NCI-H2227 treated with DMSO at 0.1 percent for 48 hours (cell line): ENCODE results near the gene TRIM65.

ENCODE experiments used
- DNase-seq: peaks from one replicate; lab custom pipeline; 2025; lab: John Stamatoyannopoulos, UW

The TRIM65 gene, protein sequence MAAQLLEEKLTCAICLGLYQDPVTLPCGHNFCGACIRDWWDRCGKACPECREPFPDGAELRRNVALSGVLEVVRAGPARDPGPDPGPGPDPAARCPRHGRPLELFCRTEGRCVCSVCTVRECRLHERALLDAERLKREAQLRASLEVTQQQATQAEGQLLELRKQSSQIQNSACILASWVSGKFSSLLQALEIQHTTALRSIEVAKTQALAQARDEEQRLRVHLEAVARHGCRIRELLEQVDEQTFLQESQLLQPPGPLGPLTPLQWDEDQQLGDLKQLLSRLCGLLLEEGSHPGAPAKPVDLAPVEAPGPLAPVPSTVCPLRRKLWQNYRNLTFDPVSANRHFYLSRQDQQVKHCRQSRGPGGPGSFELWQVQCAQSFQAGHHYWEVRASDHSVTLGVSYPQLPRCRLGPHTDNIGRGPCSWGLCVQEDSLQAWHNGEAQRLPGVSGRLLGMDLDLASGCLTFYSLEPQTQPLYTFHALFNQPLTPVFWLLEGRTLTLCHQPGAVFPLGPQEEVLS

DNA sequence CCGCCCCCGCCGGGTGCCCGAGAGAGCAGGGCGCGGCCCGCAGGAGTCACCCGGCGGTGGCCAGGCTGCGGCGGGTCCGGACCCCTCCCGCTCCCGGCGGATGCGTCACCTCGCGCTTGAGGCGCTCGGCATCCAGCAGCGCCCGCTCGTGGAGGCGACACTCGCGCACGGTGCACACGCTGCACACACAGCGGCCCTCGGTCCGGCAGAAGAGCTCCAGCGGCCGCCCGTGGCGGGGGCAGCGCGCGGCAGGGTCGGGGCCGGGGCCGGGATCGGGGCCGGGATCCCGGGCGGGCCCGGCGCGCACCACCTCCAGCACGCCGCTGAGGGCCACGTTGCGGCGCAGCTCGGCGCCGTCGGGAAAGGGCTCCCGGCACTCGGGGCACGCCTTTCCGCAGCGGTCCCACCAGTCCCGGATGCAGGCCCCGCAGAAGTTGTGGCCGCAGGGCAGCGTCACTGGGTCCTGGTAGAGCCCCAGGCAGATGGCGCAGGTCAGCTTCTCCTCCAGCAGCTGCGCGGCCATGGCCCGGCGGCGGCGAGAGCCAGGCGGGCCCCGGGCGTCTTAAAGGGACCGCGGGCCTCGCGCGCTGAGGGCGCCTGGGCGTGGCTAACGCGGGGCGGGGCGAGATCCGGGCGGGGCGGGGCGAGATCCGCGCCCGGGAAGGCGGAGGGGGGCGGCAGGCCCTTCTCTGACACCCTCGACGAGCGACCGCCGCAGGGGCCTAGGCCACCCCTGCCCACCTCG lies at the start of gene TRIM65:
TSS of gene TRIM65 (minus strand) at position 537 of the 745 bp plus-strand sequence. CDS start at position 523, 14 bp downstream.
- no peak for DNase-seq

DNA sequence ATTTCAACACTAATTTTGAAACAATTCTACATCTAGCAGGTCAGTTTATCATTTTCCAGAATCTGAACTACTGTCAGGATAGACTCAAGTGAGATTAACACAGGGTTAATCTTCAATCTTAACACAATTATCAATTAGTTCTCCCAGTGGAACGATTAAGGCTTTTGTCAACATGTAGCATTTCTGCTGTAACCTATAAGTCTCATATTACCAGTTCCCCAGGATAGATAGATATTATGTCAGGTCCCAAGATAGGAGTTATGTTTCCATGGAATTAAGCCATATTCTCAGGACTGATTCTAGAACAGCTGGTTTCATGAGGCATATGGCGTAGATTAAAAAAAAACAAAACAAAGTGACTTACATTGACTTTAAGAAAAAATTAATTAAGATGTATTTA lies 48.5 kb upstream of the TRIM65 start:
- DNase-seq: no peak

DNA sequence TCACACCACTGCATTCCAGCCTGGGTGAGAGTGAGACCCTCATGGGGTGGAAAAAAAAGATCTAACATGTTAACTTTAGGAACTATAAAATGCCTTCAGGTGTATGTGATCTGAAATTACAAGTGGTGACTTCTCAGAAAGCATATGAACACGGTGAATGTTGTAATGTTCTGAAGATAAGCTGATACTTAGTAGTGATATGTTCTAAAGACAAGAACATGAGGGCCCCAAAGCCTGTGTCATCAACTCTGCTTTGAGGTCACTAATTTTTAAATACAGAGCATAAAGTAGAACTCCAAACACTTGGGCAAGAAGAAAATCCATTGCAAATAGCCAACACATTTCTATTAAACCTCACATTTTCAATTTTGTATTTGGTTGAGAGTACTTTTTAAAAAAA lies 46.7 kb upstream of the TRIM65 start:
- no peak for DNase-seq

DNA sequence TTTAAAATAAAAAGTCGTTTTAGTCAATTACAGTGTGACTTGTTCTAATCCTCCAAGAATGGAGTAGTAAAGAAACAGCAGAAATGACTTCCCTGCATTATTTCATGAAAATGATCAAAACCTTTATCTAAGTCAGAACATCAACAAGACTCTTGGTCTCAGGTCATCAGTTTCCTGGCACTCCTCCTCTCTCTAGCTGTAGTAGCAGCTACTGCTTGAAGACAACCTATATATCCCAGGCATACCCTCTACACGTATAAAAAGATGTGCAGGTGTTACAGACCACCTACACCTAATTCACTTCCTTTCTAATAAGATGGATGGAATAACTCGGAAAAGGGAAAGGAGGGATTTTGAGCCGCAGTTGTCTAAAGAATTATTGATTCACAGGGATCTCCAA lies 45.7 kb upstream of the TRIM65 start:
- no peak for DNase-seq

DNA sequence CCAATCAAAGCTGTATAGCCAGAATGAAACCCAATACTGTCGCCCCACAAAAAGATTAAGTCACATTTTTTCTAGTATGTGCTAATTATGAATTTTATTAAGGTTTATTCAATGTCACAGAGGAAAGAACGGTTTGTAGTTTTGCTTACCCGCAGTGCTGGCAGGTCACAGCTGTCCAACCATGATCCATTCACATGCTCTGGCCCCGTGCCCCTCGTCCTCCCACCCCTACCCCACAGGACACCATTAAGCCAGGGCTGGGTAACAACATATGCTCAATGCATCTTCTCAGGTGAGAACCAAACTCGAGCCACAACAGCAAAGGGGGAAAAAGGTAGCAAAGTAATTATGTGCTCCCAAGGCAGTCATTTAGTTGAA lies 44.7 kb upstream of the TRIM65 start:
- no peak for DNase-seq

DNA sequence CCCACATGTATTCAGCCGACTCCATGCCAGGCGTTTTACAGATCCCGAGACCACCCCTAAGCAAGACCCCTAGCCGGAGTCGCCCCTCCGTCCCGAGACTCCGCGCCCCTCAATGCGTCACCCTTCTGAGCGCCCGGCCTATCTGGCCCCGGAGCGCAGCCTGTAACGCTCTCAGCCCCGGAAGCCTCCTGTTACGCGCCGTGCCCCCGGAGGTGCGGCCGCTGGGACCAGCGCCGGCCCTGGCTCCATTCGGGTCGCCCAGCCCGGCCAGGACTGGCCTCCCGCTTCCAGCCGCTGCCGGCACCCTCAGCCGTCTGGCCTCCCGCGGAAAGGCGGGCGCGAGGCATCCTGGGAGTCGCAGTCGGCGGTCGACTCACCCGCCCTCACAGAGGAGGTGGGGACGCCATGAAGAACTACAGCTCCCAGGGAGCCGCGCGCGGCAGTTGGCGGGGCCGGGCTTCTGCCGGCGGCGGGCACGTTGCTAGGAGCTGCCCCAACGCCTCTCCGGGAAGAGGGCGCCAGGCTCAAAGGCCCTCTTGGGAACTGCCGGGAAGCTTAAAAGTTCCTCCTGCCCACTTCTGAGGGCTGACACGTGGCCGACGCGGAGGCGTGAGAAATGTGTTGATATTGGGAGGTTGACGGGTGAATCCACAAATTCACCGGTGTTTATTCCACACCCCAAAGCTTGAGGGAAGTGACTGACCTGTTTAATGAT lies 44.1 kb upstream of the TRIM65 start, which contains the start of gene FBF1:
TSS of gene FBF1 (minus strand) at position 316 of the 715 bp plus-strand sequence. CDS start 2,893 bp downstream, outside the sequence.
- DNase-seq: peak; percentile 89

DNA sequence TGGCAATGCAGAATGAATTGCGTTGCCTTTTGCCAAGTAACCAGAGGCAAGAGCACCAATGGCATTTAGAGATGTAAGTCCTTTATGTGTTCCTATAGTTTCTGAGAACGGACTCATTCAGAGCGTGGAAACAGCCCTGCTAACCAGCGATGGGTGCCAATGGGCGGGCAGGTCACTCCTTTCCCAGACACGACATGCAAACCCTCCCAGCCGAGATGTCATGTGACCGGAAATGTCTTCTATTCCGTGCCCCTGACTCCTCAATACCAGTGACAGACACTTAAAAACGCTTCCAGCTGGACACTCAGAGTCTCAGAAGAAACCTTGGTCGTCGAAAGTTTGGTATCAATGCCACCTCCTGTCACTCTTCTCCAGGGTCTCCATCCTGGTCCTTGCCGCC lies 40.9 kb upstream of the TRIM65 start:
- DNase-seq: no peak

DNA sequence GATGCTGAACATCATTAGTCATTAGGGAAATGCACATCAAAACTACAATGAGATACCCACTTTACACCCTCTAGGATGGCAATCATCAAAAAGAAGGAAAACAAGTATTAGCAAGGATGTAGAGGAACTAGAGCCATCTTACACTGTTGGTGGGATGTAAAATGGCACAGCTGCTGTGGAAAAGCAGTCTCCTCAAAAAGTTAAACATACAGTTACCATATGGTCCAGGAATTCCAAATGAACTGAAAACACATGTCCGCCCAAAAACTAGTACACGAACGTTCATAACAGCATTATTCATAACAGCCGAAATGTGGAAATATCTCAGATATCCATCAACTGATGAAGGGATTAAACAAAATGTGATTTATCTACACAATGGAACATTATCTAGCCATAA lies 37.1 kb upstream of the TRIM65 start:
- no peak for DNase-seq

DNA sequence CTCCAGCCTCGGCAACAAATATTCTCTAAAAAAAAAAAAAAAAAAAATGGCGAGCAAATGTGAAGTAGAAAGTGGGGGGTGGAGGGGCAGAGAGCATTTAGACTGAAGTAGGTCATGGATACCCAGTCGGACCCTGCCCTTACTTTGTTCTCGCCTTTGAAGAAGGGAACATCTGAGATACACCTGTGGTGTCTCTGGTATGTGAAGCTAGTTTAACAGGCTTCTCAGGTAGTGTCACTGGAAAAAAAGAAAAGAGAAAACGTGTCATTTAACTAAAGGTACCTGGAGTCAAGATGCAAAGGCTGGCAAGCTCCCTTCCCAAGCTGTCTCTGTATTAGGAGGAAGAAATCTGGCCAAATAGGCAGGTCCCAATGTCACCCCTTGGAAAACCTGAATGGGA lies 36.1 kb upstream of the TRIM65 start:
- DNase-seq: no peak

DNA sequence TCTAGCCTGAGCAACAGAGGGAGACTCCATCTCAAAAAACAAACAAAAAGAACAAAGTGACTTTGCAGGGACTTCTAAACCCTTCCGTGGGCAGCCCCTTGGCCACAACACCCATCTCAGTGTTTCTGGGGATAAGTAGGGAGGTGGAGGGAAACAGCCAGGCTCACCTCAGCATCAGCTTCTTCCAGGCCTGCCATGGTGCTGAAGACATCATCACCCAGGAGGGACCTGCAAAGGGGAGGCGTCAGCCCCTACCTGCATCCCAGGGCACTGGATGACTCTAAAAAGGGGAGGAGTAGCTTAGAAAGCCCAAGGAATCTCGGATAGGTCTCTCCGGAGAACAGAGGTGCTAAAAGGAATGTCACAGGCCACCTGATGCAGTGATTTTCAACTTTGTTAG lies 34.3 kb upstream of the TRIM65 start:
- no peak for DNase-seq

DNA sequence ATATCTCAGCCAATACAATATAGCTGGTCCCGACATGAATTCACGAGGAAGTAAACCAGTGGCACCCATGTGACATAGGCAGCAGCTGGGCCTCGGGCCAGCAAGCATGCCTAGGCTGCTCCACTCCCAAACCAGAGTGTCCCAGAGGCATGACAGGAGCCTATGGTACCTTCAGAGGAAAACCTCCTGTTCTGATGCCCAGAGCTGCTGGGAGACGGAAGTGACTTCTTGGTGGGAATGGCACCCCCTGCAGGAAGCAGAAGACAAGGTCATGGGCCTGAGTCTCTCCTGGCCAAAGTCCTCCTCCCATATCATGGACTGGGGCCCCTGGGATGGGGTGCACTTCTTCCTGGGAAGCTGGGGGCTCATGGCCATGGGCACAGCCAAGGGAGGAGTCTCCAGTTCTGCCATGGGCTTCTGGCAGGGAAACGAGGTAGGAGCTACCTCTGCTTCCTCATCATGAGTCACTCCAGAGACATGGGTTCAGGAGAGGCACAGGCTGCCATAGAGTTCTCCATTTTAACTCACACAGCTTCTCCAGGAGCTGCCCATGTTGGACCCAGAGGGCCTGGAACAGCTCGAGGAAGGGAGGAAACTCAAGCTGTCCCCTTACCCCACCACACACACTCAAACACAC lies 30.7 kb upstream of the TRIM65 start:
- no peak for DNase-seq

DNA sequence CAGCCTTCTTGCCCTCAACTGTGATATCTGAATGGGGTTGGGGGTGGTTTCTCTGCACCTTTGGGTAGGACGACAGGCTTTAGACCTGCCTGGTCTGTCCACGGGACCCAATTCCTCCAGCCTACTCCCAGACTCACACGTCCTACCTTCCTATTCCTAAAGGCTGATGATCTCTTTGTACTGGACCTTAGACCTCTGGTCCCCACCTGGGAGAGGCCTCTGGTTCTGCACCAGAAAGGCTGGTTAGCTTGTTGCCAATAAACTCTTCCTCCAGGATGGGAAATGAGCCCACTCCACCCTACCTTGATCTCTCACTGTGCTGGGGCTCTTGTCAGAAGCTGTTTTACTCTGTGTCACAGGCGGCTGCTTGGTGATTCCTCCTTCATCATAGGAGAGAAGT lies 29.7 kb upstream of the TRIM65 start:
- no peak for DNase-seq

DNA sequence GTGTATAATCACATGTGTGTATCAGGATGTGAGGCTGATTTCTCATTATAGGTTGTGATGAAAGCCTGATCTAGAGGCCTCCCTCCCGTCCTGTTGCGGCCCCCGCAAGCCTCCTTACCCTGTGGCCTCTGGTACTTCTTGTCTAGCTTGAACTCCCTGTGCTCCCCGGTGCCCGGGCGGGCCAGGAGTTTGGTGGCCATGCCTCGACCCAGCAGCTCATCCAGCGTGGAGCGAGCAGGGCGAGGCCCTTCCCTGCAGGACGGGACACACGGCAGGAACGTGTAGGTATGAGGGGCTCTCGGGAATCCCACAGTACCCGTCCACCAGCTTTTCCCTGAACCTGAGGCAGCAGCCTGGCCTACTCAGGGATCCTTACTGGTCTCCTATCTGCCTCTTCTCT lies 29.2 kb upstream of the TRIM65 start:
- no peak for DNase-seq

DNA sequence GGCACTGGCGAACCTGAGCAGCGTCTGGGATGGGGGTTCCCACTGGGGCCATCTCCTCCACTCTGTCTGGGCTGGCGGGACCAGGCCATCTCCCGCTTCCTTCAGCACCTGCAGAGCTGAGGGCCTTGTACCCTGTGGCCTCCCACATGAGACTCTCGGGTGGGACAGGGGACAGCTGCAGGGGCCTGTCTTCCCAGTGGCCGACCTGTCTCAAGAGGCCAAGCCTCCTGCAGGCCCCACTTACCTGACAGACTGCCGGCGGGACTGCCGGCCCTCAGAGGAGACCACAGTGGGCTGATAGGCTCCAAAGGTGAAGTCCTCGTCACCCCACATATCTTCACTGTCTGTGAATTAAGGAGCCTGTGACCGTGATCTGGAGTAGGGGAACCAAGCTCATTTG lies 28.4 kb upstream of the TRIM65 start:
- no peak for DNase-seq

DNA sequence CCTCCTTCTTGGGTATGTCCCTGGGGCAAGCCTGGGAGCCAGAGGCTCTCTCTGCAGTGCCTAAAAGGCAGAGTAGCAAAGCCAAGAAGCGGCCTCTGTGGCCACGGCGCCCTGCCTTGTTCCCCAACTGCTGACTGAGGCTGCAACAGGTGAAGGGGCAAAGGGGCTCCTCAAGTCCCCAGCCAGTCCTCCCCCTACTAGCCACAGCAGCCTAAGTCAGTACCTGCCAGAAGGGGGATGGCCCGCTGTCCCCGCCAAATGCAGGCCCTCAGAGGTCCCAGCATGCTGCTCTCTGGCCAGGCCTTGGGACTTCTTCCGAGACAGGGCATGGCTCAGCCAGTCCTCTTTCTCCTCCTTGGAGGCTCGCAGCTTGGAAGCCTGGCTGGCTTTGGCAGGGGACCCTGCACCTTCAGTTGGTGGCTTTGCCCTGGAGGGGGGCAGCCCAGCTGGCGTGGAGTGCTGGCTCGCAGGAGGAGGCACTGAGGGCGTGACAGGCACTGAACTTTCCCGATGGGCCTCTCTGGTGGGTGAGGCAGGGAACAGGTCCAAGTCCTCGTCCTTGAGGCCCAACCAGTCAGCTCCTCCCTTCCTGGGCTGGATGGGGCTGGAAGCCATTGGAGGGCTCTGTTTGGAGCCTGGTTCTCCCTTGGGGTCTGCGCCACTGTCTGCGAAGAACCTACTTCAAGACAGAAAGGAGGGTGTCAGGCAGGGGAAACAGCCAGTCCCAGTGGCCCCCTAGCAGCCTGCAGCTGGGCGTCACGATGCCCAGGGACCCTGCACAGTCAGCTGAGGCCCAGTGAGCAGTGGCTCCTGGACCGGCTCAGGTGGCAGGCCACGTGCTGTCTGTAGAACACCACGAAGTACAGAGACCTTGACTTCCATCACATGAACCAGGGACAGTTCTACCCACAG lies 26.5 kb upstream of the TRIM65 start:
- no peak for DNase-seq

DNA sequence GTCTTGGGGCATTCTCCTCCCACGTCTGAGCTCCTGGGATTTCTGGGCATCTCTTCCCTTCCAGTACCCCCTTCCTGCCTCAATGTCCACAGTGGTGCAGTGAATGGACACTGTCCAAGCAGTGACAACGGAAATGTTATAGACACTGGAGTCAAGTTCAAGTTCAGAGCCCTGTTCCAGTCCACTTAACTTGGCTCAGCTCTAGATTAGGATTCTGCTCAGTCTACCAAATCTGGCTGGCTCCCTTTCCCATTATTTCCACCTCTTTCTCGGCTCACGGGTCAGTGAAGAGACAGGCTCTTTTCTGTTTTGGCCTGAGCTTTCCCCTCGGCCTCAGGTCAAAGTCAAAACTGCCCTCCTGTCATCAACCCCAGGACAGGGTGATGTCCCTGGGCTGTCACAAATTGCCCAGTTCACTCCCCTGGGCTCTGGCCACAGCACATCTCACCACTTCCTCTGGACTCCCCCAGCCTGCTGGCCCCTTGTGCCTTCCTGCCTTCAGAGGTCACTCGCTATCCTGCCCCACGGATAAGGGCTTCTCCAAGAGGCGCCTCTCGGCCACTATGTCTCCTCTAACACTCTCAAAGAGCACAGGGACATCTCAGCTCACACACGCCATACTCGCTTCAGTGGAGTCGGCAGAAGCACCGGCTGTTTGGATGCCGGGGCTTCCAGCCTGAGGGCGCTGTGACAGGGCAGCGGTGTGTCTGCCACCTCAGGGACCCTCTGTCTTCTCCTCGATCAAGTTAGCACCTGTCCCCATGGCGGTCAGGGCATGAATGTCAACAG lies 25.6 kb upstream of the TRIM65 start:
- DNase-seq: no peak

DNA sequence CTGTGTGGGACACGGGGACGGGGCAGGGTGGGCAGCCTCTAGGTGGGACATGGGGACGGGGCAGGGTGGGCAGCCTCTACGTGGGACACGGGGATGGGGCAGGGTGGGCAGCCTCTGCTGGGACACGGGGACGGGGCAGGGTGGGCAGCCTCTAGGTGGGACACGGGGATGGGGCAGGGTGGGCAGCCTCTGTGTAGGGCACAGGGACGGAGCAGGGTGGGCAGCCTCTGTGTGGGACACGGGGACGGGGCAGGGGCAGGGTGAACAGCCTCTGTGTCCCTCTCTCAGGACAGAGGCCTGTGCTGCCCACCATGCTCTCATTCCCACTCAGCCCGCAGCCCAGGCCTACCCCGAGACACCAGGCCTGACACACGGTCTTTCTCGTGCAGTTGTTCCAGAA lies 24.8 kb upstream of the TRIM65 start:
- DNase-seq: no peak

DNA sequence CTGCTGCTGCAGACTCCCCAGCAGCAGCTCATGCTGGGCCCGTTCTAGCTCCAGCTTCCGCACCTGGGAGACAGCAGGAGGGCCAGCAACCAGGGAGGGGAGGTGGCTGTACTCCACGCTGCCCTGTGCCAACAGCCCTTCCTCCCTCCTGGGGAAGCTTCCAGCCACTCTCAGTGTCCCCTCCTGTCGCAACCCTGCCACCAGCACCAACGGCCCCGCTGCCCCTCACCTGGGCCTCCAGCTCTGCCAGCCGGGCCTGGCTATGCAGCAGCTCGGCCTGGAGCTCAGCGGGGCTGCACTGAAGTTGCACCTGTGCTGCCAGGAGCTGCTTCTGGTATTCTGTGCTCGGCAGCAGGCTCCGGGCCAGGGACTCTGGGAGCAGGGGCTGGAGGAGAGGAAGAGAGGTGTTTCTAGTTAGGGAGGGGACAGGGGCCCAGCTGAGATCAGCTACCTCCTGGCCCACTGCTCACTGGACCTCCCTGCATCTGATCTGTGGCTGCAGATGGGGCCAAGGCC lies 23.4 kb upstream of the TRIM65 start:
- no peak for DNase-seq

DNA sequence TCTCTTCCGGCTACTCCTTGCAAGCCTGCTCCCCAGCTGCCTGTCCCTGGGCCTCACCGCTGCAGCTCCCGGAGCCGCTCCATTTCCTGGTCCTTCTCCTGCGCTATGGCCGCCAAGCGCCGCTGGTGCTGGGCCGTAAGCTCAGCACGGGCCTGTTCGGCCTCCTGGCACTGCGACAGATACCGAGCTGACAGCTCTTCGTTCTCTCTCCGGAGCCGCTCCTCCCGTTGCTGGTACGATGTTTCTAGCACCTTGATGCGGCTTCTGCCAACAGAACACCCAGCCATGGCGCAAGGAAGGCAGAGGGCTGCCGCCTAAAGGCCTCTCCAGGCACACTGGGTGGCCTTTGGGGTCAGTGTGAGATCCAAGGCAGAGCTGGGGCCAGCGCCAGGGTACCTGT lies 22.9 kb upstream of the TRIM65 start:
- no peak for DNase-seq

DNA sequence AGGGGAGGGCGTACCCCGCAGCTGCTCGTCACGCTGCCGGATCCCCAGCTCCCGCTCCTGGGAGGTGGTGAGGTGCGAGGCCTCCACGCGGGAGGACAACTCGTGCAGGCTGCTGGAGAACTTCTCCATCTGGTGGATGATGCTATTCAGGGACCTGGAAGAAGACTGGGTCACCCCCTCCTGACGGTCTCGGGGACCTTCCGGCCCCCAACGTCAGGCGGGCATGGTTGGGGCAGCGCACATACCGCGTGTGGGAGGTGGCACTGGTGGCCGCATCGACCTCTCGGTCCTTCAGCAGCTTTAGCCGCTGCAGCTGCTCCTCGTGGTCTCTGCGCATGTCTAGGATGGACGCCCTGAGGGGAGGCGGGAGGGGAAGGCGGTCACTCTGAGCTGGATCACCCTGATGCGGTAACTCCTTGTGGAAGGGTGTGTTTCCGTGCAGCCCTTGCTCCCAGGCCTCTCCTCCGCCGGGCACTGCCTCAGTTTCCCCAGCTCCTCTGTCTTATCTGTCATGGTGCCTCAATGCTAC lies 21.2 kb upstream of the TRIM65 start:
- DNase-seq: no peak
